ENCODE data around the gene LRRK1.

GRCh38 chr15:100981086-100981485, 61.9 kb downstream of the LRRK1 start:
- TF ChIP-seq TAF1 (IDR thresholded peaks at IDR 0.05; ENCODE audit: borderline replicate concordance, insufficient read depth, low read length), result no peak
- no peak for TF ChIP-seq FOXP2 (optimal IDR thresholded peaks at IDR 0.05; ENCODE audit: borderline replicate concordance, extremely low read depth, extremely low read length, insufficient read depth)
